Inferior parietal cortex (tissue), 1 donor: ENCODE measurements around the gene DIDO1.

ENCODE experiments used
- DNase-seq: peaks from one replicate; pipeline ENCODE4 v3.0.0-alpha.2; 2016; ENCODE audit errors: extremely low spot score

Gene DIDO1

DNA sequence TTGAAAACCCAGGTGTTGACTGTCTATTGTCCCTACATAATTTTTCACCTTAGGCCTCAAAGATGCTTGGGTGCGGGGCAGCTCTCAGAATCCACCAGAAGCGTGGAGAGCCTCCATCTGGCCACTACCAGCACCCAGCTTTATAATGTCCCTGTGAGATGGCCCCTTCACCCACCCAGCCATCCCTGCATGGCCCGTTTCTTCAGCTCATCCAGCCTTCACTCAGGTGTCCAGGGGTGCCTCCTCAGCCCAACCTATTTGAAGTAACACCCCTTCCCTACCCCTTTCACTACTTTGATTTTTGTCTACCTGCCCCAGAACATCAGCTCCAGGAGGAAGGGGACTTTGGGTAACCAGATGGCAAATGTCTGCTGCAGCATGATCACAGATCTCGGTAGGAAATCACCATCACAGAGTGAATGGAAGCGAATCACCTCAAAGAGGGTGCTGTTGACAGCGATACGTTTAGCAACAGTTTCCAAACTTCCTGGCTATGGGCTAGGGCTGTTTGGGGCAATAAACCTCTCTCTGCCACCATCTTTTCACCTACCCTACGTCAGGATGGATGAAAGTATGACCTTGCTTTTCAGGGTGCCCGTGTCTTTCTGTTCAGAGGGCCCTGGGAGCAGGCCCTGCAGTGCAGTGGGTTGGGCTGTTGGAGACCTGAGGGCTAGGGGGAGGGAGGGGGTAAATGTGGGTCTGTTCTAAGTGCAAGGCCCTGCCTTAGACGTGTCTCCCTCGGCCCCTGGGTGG is 25.0 kb upstream of the DIDO1 start:
- no peak for DNase-seq

DNA sequence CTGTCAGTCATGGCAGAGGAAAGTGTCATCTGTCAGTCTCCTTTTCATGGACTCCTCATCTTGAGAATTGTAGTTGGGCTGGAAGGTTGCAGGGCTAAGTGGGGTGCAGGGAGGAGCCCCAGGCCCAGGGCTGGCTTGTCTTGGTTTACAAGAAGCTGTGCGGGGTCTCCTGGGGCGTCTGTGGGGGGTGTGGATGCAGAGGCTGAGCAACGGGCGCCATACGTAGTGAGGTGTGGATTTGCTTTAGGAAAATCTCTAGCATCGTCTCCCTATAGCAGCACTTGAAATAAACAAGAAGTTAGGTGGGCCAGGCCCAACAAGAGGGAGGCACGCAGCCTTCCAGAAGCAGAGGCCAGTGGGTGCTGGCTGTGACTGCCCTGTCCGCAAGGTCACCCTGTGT is 24.4 kb upstream of the DIDO1 start:
- DNase-seq, result no peak

DNA sequence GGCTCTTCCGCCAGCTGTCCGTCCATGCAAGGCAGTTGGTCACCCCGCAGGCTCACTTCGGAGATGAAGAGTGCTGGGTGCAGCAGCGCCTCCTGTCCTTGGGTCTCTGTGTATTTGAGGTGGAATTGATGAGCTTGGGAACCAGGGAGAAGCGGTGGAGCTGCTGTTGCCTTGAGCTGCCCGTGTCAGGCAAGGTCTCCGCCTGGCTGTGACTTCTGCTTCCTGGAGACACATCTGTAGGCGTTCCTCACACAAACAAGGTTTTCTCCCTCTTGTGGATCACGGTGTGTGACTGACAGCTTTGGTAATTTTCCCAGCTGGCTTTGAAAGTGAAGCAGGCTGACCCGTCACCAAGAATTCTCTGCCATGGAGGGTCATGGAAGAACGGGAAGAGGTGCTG is 23.7 kb upstream of the DIDO1 start:
- no peak for DNase-seq

DNA sequence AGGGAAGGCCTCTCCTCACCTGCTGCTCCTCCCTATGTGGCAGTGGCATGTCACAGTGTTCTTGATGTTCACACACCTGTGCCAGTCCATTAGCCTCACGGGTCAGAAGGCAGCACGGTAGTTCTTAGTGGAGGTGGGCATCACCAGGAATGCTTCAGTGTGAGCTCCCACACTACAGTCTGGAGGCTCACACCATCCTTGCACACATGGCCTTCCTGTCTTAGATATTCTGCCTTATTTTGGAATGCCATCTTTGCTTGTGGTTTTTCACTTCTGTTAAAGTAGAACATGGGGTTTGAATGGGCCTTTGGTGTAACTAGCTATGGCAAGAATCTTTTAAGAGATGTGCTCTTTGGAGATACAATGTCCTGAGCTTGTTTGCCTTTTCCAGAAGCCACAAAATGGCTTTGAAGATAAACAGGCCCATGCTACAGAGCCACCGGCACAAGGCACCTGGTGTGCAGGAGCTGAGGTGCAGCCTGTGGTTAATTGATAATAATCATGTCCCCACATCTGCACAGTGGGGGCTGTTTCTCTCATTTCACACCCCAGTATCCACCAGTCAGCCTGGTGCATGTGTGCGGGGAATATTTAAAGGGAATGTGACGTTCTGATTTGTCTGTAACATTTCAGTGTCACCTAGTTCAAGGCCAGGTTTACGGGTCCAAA is 23.0 kb upstream of the DIDO1 start:
- DNase-seq, result no peak

GRCh38 chr20:62947532-62948300 is 21.4 kb upstream of the DIDO1 start:
- DNase-seq, result no peak

- peak; percentile 21 for DNase-seq
Measured at GRCh38 chr20:62946918-62947317, 20.6 kb upstream of the DIDO1 start.

GRCh38 chr20:62945771-62946339 is 19.6 kb upstream of the DIDO1 start:
- DNase-seq, result no peak

- no peak for DNase-seq
Measured at GRCh38 chr20:62944746-62945145, 18.4 kb upstream of the DIDO1 start.

DNA sequence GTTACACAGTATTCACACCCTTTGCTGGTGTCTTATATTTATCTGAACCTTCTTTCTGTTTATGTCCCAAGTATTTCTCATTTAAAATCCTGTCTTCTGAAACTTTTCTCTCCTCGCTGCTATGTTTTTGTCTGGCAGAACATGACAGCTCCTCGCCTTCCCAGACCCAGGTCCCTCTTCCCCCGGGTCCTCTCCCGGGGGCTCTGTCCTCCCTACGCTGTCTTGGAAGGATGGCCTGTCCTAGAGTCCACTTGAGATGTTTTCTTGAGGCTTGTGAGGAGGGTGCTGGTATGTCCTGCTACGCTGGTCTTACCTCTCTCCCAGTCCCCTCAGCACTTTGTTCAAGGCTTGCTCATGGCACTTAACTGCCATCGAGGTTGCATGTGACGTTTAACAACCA is 17.9 kb upstream of the DIDO1 start:
- DNase-seq, result no peak

DNA sequence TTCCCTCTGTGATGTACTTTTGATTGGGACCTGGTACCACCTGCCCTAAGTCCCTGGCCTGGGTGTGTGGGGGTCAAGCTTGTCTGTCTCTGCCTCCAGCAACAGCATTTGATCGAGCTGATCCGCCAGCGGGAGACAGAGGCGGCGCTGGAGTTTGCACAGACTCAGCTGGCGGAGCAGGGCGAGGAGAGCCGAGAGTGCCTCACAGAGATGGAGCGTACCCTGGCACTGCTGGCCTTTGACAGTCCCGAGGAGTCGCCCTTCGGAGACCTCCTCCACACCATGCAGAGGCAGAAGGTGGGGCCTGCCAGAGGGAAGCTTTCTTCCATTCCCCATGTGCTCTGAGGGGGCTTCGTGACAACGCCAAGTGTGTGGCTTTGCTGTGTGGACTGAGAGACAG is 17.1 kb upstream of the DIDO1 start:
- DNase-seq, result no peak

DNA sequence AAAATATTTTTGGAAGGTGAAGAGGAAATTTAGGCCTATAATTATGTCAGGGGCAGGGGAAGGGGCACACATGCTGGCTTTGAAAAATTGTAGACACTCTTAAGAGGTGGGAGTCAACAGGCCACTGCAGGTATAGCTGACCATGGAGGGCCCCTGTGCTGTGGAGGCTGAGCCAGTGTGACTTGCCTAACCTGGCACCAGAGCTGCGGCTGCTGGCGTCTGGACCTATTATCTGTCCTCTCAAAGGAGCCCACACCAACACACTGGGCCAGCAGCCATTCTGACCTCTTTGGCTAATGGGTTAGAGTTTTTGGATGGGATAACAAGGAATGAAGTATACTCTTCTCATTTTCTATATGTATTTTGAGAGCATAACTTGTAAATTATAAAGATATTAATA is 16.2 kb upstream of the DIDO1 start:
- DNase-seq, result no peak

DNA sequence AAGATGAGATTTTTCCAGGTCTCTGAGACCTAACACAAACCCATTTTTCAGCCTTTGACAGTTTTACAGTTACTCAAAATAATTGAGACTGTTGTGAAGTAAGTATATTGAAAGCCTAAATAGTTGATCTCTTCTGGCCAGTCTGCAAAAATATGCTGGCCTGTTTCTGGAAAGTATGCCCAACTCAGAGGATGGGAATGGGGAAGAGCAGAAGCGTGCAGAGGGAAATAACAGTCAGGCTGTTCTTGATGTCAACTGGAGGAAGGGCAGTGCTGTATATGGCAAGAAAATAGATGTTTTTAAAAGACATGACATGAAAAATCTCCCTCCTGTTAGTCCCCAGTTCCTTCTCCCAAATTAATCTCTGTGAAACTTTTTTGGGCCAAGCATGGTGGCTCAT is 15.5 kb upstream of the DIDO1 start:
- no peak for DNase-seq

- no peak for DNase-seq
Measured at GRCh38 chr20:62940875-62941274, 14.6 kb upstream of the DIDO1 start.

GRCh38 chr20:62938105-62938888 is 12.0 kb upstream of the DIDO1 start, which contains the start of gene GID8:
Gene GID8, plus strand, starts transcription at chr20:62938147. Its CDS starts 3,356 bp downstream, at chr20:62941503.
- DNase-seq, result peak; percentile 25

GRCh38 chr20:62937268-62938104 is 11.2 kb upstream of the DIDO1 start:
- DNase-seq, result peak; percentile 93

DNA sequence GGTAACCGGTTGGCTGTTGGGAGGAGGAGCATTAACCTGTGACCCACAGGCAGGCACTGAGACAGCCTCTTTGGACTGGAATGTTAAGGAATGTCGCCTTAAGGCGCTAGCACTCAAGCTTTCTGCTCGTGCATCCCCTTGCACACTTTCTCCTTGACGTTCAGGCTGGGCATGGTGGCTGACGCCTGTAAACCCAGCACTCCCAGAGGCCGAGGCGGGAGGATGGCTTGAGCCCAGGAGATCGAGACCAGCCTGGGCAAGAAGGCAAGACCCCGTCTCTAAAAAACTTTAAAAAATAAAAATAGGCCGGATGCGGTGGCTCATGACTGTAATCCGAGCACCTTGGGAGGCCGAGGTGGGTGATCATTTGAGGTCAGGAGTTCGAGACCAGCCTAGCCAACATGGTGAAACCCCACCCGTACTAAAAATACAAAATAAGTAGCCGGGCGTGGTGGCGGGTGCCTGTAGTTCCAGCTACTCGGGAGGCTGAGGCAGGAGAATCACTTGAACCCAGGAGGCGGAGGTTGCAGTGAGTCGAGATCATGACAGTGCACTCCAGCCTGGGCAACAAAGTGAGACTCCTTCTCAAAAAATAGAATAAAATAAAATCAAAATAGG is 9.8 kb upstream of the DIDO1 start:
- DNase-seq, result no peak

- DNase-seq, result no peak
Measured at GRCh38 chr20:62935204-62935967, 9.1 kb upstream of the DIDO1 start.

DNA sequence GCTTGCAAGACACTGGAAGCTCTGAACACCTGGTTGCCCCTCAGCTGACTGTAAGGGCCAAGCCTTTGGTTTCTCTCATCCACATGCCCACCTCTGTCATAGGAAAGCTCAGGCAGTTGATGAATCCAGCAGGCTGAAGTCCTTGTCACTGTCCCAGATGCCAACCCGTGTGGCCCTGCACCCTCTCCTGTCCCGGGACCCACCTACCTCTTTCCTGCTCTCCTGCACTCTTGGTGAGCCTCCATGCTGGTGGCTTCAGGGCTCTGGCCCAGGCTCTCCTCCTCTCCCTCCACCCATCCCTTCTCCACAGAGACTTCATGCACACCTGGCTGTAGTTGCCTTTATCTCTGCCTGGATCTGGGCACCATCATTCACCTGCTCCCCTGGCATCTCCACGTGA is 7.7 kb upstream of the DIDO1 start:
- DNase-seq, result no peak

DNA sequence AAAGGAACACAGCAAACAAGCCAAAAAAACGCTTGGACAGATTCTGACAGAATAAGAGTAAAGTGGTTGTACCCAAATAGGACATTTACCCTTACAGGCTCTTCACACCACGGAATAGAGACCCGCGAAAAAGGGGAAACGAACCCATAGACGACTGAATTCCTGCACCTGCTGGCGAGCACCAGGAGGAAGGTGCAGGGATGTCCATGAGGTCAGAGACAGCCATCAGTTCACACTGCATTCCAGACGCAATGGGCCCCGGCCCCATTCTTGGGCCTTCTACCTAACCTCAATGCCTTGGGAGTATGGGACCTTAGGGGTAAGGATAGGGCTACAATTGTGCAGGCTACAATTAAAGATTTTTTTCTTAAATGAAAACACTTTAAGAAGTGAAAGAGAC is 5.2 kb upstream of the DIDO1 start:
- DNase-seq, result no peak
